Right ventricle myocardium inferior (tissue), 1 donor: ENCODE measurements around the gene FOXI1. TPM values are rescaled to one million over a fixed set of nuclear protein-coding genes. Genes with fewer than 3 reads are reported as not detected.
"Not testable (repeated sequence)": the region's sequence is repeated elsewhere in the genome, so short reads cannot be mapped to it uniquely, and the experiment has no call there.

Experiments
- ATAC-seq: fragments of 200-7000 bp; cut with Tn5 transposase; one replicate; pipeline ENCODE4 v1.9.1; 2020; ENCODE audit warnings: mild to moderate bottlenecking, moderate library complexity
- DNase-seq: peaks from one replicate; pipeline ENCODE4 v3.0.0; 2021; ENCODE audit errors: missing footprints
- intact Hi-C: fragments of 100-400 bp; cut with DNase I; formaldehyde crosslinking; loops from one replicate; pipeline ENCODE4 v1.11.0; 2022
- total RNA-seq: library from RNA; stranded (reverse); fragmentation: NEBNext Ultra II Directional; extraction: Animal tissue kit (Norgen Biotek cat#: 25700); gene quantifications from one replicate; pipeline ENCODE4 v1.2.1, GENCODE V29; 2021
- donor health status: DM: no; HTN: yes; CAD: no; lungs with severe emphysema.

FOXI1 gene
- total RNA-seq, 1 donor from 2014 or later, result not detected

GRCh38 chr5:170082701-170083100 lies 23.0 kb upstream of the FOXI1 start:
- intact Hi-C loops, result no loop called here
- ATAC-seq (no peak), DNase-seq (no peak)

GRCh38 chr5:170087168-170087817 lies 18.4 kb upstream of the FOXI1 start:
- ATAC-seq (no peak), DNase-seq (no peak)
- intact Hi-C loops, result no loop called here

- intact Hi-C loops, result no loop called here
- ATAC-seq (peak; percentile 41), DNase-seq (no peak)
Measured at GRCh38 chr5:170092455-170093101, 13.1 kb upstream of the FOXI1 start.

- intact Hi-C loops, DNase-seq, ATAC-seq: not testable (repeated sequence)
Measured at GRCh38 chr5:170094329-170094728, 11.4 kb upstream of the FOXI1 start.

- ATAC-seq (no peak), DNase-seq (no peak)
- intact Hi-C loops, result no loop called here
Measured at GRCh38 chr5:170095646-170096045, 10.1 kb upstream of the FOXI1 start.

- no peak for DNase-seq
- intact Hi-C loops, result no loop called here
- no peak for ATAC-seq
Measured at GRCh38 chr5:170097934-170098333, 7.8 kb upstream of the FOXI1 start.

- intact Hi-C loops, result loop anchor here (1.0 to 10.0 kb wide), 2 partner anchors 84 to 324 kb away; no protein-coding TSS in a partner anchor
- peak; percentile 65 for ATAC-seq
- DNase-seq, result no peak
Measured at GRCh38 chr5:170100066-170100943, 5.4 kb upstream of the FOXI1 start.

GRCh38 chr5:170103447-170103846 lies 2.2 kb upstream of the FOXI1 start:
- DNase-seq, result no peak
- ATAC-seq, result no peak
- intact Hi-C loops, result loop anchor here (10.0 kb wide), 1 partner anchor 321 kb away; no protein-coding TSS in a partner anchor

- intact Hi-C loops, result loop anchor here (10.0 kb wide), 1 partner anchor 321 kb away; no protein-coding TSS in a partner anchor
- DNase-seq (no peak), ATAC-seq (no peak)
Measured at GRCh38 chr5:170104299-170104698, 1.4 kb upstream of the FOXI1 start.

- intact Hi-C loops, result loop anchor here (10.0 kb wide), 1 partner anchor 320 kb away; no protein-coding TSS in a partner anchor
- no peak for ATAC-seq
- DNase-seq, result no peak
Measured at GRCh38 chr5:170104710-170105109, 987 bp upstream of the FOXI1 start.

- ATAC-seq (no peak), DNase-seq (no peak)
- intact Hi-C loops, result loop anchor here (10.0 kb wide), 1 partner anchor 317 kb away; no protein-coding TSS in a partner anchor
Measured at GRCh38 chr5:170107674-170108073, 2.0 kb downstream of the FOXI1 start.

- DNase-seq, result no peak
- no peak for ATAC-seq
- intact Hi-C loops, result loop anchor here (10.0 kb wide), 1 partner anchor 316 kb away; no protein-coding TSS in a partner anchor
Measured at GRCh38 chr5:170108266-170108785, 2.6 kb downstream of the FOXI1 start.

GRCh38 chr5:170109059-170110031 lies 3.6 kb downstream of the FOXI1 start:
- ATAC-seq (no peak), DNase-seq (no peak)
- intact Hi-C loops, result loop anchor here (10.0 kb wide), 1 partner anchor 315 kb away; no protein-coding TSS in a partner anchor

- DNase-seq, result no peak
- intact Hi-C loops, result no loop called here
- no peak for ATAC-seq
Measured at GRCh38 chr5:170110403-170111087, 4.8 kb downstream of the FOXI1 start.

GRCh38 chr5:170111088-170111785 lies 5.5 kb downstream of the FOXI1 start:
- DNase-seq, result no peak

GRCh38 chr5:170112876-170113521 lies 7.3 kb downstream of the FOXI1 start:
- no peak for ATAC-seq
- intact Hi-C loops, result no loop called here
- no peak for DNase-seq

More at GRCh38 chr5:170111088-170111785, 5.5 kb downstream of the FOXI1 start:
- no peak for ATAC-seq
- intact Hi-C loops, result no loop called here
